Liver (tissue), 9 donors: Measurements from ENCODE around the gene MPDZ. TPM values are rescaled to one million over a fixed set of nuclear protein-coding genes. Genes with fewer than 3 reads are reported as not detected.
A peak's percentile ranks its signal among the peaks of the same experiment; 100 is the strongest.

Experiments
- DNase-seq: peaks from one replicate; pipeline ENCODE4 v3.0.0-alpha.2; 2017; ENCODE audit warnings: low spot score
- H3K27ac ChIP-seq, 2 donors: one replicate each; pipeline ENCODE4 v1.7.0; 2013; ENCODE audit warnings: inconsistent platforms in 2 of 2, low read length in 2 of 2, control low read depth in 1 of 2, low read depth in 1 of 2, mild to moderate bottlenecking in 1 of 2
- H3K27me3 ChIP-seq, 4 donors: one replicate each; pipeline versions ENCODE4 v1.6.1 to v1.7.0; 2013; ENCODE audit warnings: low read length in 3 of 4, inconsistent platforms in 1 of 4, mild to moderate bottlenecking in 1 of 4, moderate library complexity in 1 of 4; ENCODE audit not compliant: control insufficient read depth in 4 of 4, insufficient read depth in 4 of 4
- H3K36me3 ChIP-seq, 4 donors: one replicate each; pipeline versions ENCODE4 v1.6.1 to v1.7.0; 2013; ENCODE audit warnings: low read length in 3 of 4, mild to moderate bottlenecking in 3 of 4, low read depth in 1 of 4, moderate library complexity in 1 of 4; ENCODE audit not compliant: control insufficient read depth in 4 of 4, insufficient read depth in 3 of 4
- H3K4me1 ChIP-seq, 4 donors: one replicate each; pipeline versions ENCODE4 v1.6.1 to v1.7.0; 2013; ENCODE audit warnings: low read length in 3 of 4, mild to moderate bottlenecking in 3 of 4, moderate library complexity in 1 of 4; ENCODE audit not compliant: control insufficient read depth in 4 of 4, insufficient read depth in 4 of 4
- H3K4me3 ChIP-seq, 3 donors: one replicate each; pipeline versions ENCODE4 v1.6.1 to v1.7.0; 2013; ENCODE audit warnings: low read length in 3 of 3, control low read depth in 1 of 3, low read depth in 1 of 3, mild to moderate bottlenecking in 1 of 3
- H3K9ac ChIP-seq, 2 donors: one replicate each; pipeline ENCODE4 v1.7.0; 2013; ENCODE audit warnings: low read length in 2 of 2, mild to moderate bottlenecking in 2 of 2, moderate library complexity in 2 of 2, control low read depth in 1 of 2, low read depth in 1 of 2
- H3K9me3 ChIP-seq, 4 donors: one replicate each; pipeline versions ENCODE4 v1.6.1 to v1.7.0; 2013; ENCODE audit warnings: low read length in 3 of 4; ENCODE audit not compliant: control insufficient read depth in 4 of 4
- CTCF ChIP-seq: fragments of 150-350 bp; IDR thresholded peaks from 2 replicates; pipeline ENCODE4 v1.5.1; 2017; ENCODE audit warnings: improper control_type of control experiment, low read depth, low read length; ENCODE audit not compliant: missing input control
- EGR1 ChIP-seq, 2 donors: IDR thresholded peaks; 2 replicates each; pipeline ENCODE4 v1.6.1; 2016 to 2018; ENCODE audit warnings: antibody characterized with exemption in 2 of 2, low read depth in 2 of 2
- FOXA1 ChIP-seq: IDR thresholded peaks from 2 replicates; pipeline ENCODE4 v1.6.1; 2016; ENCODE audit warnings: antibody characterized with exemption
- FOXA2 ChIP-seq: IDR thresholded peaks from 2 replicates; pipeline ENCODE4 v1.6.1; 2016; ENCODE audit warnings: antibody characterized with exemption
- GABPA ChIP-seq, 2 donors: IDR thresholded peaks in 1 of 2; conservative IDR thresholded peaks in 1 of 2; 2 replicates each; pipeline ENCODE4 v1.6.1; 2016; ENCODE audit warnings: antibody characterized with exemption in 2 of 2, mild to moderate bottlenecking in 1 of 2, moderate library complexity in 1 of 2
- HNF4A ChIP-seq, 2 donors: conservative IDR thresholded peaks; 2 replicates each; pipeline ENCODE4 v1.6.1; 2016; ENCODE audit warnings: antibody characterized with exemption in 2 of 2, mild to moderate bottlenecking in 2 of 2
- HNF4G ChIP-seq: IDR thresholded peaks from 2 replicates; pipeline ENCODE4 v1.6.1; 2016; ENCODE audit warnings: antibody characterized with exemption
- MAX ChIP-seq: IDR thresholded peaks from 2 replicates; pipeline ENCODE4 v1.6.1; 2016; ENCODE audit warnings: antibody characterized with exemption
- RAD21 ChIP-seq, 2 donors: IDR thresholded peaks; 2 replicates each; pipeline ENCODE4 v1.6.1; 2016; ENCODE audit warnings: antibody characterized with exemption in 2 of 2, mild to moderate bottlenecking in 2 of 2
- REST ChIP-seq: IDR thresholded peaks from 2 replicates; pipeline ENCODE4 v1.6.1; 2016; ENCODE audit warnings: antibody characterized with exemption, mild to moderate bottlenecking
- RXRA ChIP-seq, 2 donors: IDR thresholded peaks; 2 replicates each; pipeline ENCODE4 v1.6.1; 2017 to 2018; ENCODE audit warnings: antibody characterized with exemption in 2 of 2, mild to moderate bottlenecking in 1 of 2
- SP1 ChIP-seq: IDR thresholded peaks from 2 replicates; pipeline ENCODE4 v1.6.1; 2018; ENCODE audit warnings: antibody characterized with exemption, mild to moderate bottlenecking
- TAF1 ChIP-seq: conservative IDR thresholded peaks from 2 replicates; pipeline ENCODE4 v1.6.1; 2016; ENCODE audit warnings: antibody characterized with exemption, mild to moderate bottlenecking
- YY1 ChIP-seq: IDR thresholded peaks from 2 replicates; pipeline ENCODE4 v1.6.1; 2016; ENCODE audit warnings: antibody characterized with exemption, mild to moderate bottlenecking
- ZBTB33 ChIP-seq: IDR thresholded peaks from 2 replicates; pipeline ENCODE4 v1.6.1; 2016; ENCODE audit warnings: antibody characterized with exemption
- WGBS: extraction: QIAGEN DNeasy Blood & Tissue Kit; methylation state at CpG from one replicate; pipeline ENCODE4 v1.1.7; 2013; 5-methylcytosine and 5-hydroxymethylcytosine counted together
- polyA plus RNA-seq, 2 donors: library from polyadenylated mRNA; stranded (reverse) in 1 of 2; unstranded in 1 of 2; fragments of 200-250 nt in 1 of 2; fragments of >200 nt in 1 of 2; fragmentation: Nextera tagmentation in 1 of 2; extraction: Ambion mirVana in 1 of 2; gene quantifications; one replicate each; pipeline versions ENCODE4 v1.2.1 to v1.2.3, GENCODE V29; 2013 to 2015
- total RNA-seq, 2 donors: library from RNA; depleted of rRNA; stranded (reverse); fragments of >200 nt; gene quantifications; one replicate each; pipeline ENCODE4 v1.2.3, GENCODE V29; 2014
- donor health status: healthy.
- donor health status: healthy.
- donor health status: healthy.
- donor health status: healthy.
- donor health status: healthy.

The MPDZ gene
- total and polyA plus RNA-seq, 4 donors, result 20.3 to 71.2 (median 30.2) TPM

GRCh38 chr9:13151489-13151888 is 128.0 kb downstream of the MPDZ start:
- Histone ChIP-seq H3K36me3 (peaks cover 0 to 15% (median 9%) of the 10 kb centered on the region in 4 donors), H3K9ac (no peak overlapping the region), H3K9me3 (no peaks in the 10 kb centered on the region), H3K27me3 (no peaks in the 10 kb centered on the region), H3K27ac (no peak overlapping the region), H3K4me1 (peaks cover 0 to 18% (median 6%) of the 10 kb centered on the region in 4 donors), H3K4me3 (no peak overlapping the region)
- WGBS, result 82% methylated on average over 1 of the region's 1 CpG
- TF ChIP-seq HNF4G, result no peak
- no peak for TF ChIP-seq FOXA2
- TF ChIP-seq RXRA (IDR thresholded peaks at IDR 0.05), result no peak
- no peak for TF ChIP-seq TAF1
- no peak for TF ChIP-seq RAD21 (IDR thresholded peaks at IDR 0.05)
- no peak for TF ChIP-seq HNF4A (conservative IDR thresholded peaks at IDR 0.05)
- TF ChIP-seq GABPA (IDR thresholded peaks at IDR 0.05 in 1 of 2, conservative IDR thresholded peaks at IDR 0.05 in 1 of 2), result no peak
- TF ChIP-seq REST, result no peak
- TF ChIP-seq ZBTB33, result no peak
- no peak for TF ChIP-seq MAX
- DNase-seq, result no peak

GRCh38 chr9:13149454-13149853 is 130.0 kb downstream of the MPDZ start:
- H3K27ac ChIP-seq, result no peak overlapping the region
- no peak overlapping the region for H3K4me3 ChIP-seq
- no peaks in the 10 kb centered on the region for H3K9me3 ChIP-seq
- DNase-seq, result no peak
- no peak overlapping the region for H3K9ac ChIP-seq
- peaks cover 0 to 15% (median 7%) of the 10 kb centered on the region in 4 donors for H3K36me3 ChIP-seq
- no peaks in the 10 kb centered on the region for H3K27me3 ChIP-seq
- TF ChIP-seq YY1 (no peak), RXRA (IDR thresholded peaks at IDR 0.05) (peak in 1 of 2 donors; percentile 18), CTCF (no peak), REST (no peak), FOXA1 (peak; percentile 55), MAX (no peak), EGR1 (IDR thresholded peaks at IDR 0.05; ENCODE audit: low read depth in 2 of 2) (no peak), HNF4A (conservative IDR thresholded peaks at IDR 0.05) (peak; percentile 31 to 53), SP1 (no peak), GABPA (IDR thresholded peaks at IDR 0.05 in 1 of 2, conservative IDR thresholded peaks at IDR 0.05 in 1 of 2) (no peak), FOXA2 (peak; percentile 86)
- peaks cover 0 to 18% (median 6%) of the 10 kb centered on the region in 4 donors for H3K4me1 ChIP-seq
